ENCODE measurements around the gene PYROXD2.

The PYROXD2 gene

GRCh38 chr10:98414578-98414931 is 427 bp downstream of the PYROXD2 start:
- DNase-seq (ENCODE audit: low spot score), result no peak

- no peak for DNase-seq (ENCODE audit: low spot score)
These were observed 3.2 kb downstream of the PYROXD2 start for GRCh38 chr10:98411768-98412167.

- DNase-seq (ENCODE audit: low spot score), result no peak
These were observed 3.8 kb downstream of the PYROXD2 start for GRCh38 chr10:98411166-98411565.

- DNase-seq (ENCODE audit: low spot score), result no peak
These were observed 4.2 kb downstream of the PYROXD2 start for GRCh38 chr10:98410759-98411158.

GRCh38 chr10:98410135-98410743 is 4.7 kb downstream of the PYROXD2 start:
- no peak for DNase-seq (ENCODE audit: low spot score)

GRCh38 chr10:98408799-98409198 is 6.2 kb downstream of the PYROXD2 start:
- no peak for DNase-seq (ENCODE audit: low spot score)

- no peak for DNase-seq (ENCODE audit: low spot score)
These were observed 7.2 kb downstream of the PYROXD2 start for GRCh38 chr10:98407744-98408241.

GRCh38 chr10:98407017-98407743 is 7.8 kb downstream of the PYROXD2 start:
- no peak for DNase-seq (ENCODE audit: low spot score)

- DNase-seq (ENCODE audit: low spot score), result no peak
These were observed 9.6 kb downstream of the PYROXD2 start for GRCh38 chr10:98405422-98405821.

- DNase-seq (ENCODE audit: low spot score), result no peak
These were observed 10.2 kb downstream of the PYROXD2 start for GRCh38 chr10:98404571-98405359.

- no peak for DNase-seq (ENCODE audit: low spot score)
These were observed 11.0 kb downstream of the PYROXD2 start for GRCh38 chr10:98403812-98404504.

GRCh38 chr10:98402931-98403718 is 11.9 kb downstream of the PYROXD2 start:
- DNase-seq (ENCODE audit: low spot score), result no peak

GRCh38 chr10:98402478-98402877 is 12.5 kb downstream of the PYROXD2 start:
- DNase-seq (ENCODE audit: low spot score), result no peak

- no peak for DNase-seq (ENCODE audit: low spot score)
These were observed 14.5 kb downstream of the PYROXD2 start for GRCh38 chr10:98400482-98400881.

- no peak for DNase-seq (ENCODE audit: low spot score)
These were observed 15.2 kb downstream of the PYROXD2 start for GRCh38 chr10:98399784-98400183.

- no peak for DNase-seq (ENCODE audit: low spot score)
These were observed 17.8 kb downstream of the PYROXD2 start for GRCh38 chr10:98397089-98397600.

GRCh38 chr10:98396096-98397063 is 18.6 kb downstream of the PYROXD2 start:
- DNase-seq (ENCODE audit: low spot score), result no peak

GRCh38 chr10:98394851-98395440 is 20.0 kb downstream of the PYROXD2 start:
- DNase-seq (ENCODE audit: low spot score), result no peak

- DNase-seq (ENCODE audit: low spot score), result no peak
These were observed 23.4 kb downstream of the PYROXD2 start for GRCh38 chr10:98391578-98391991.

- DNase-seq (ENCODE audit: low spot score), result no peak
These were observed 23.9 kb downstream of the PYROXD2 start for GRCh38 chr10:98391065-98391464.
